ENCODE measurements around the gene SLC10A6.

Gene SLC10A6

DNA sequence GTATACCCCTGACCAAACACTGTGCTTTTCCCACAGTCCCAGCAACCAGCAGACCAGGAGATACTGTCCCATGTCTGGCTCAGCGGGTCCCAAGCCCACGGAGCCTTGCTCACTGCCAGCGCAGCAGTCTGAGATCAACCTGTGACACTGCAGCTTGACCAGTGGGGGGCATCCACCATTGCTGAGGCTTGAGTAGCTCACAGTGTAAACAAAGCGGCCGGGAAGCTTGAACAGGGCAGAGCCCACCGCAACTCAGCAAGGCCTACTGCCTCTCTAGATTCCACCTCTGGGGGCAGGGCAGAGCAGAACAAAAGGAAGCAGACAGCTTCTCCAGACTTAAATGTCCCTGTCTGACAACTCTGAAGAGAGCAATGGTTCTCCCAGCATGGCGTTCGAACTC is 58.1 kb downstream of the SLC10A6 start:
- H3K4me1 Mint-ChIP-seq (ENCODE audit: low read depth): no peaks in the 10 kb centered on the region
- H3K9me3 Mint-ChIP-seq: peaks cover 29% of the 10 kb centered on the region
- no peak overlapping the region for H3K27ac Mint-ChIP-seq
- no peaks in the 10 kb centered on the region for H3K27me3 Mint-ChIP-seq
- no peak overlapping the region for H3K4me3 Mint-ChIP-seq
- intact Hi-C loops (cut with micrococcal nuclease): no loop called here
- no peaks in the 10 kb centered on the region for H3K36me3 Mint-ChIP-seq (ENCODE audit: low read depth)

GRCh38 chr4:86788826-86789225 is 60.4 kb downstream of the SLC10A6 start:
- no peaks in the 10 kb centered on the region for H3K27me3 Mint-ChIP-seq
- intact Hi-C loops (cut with micrococcal nuclease): no loop called here
- no peaks in the 10 kb centered on the region for H3K36me3 Mint-ChIP-seq (ENCODE audit: low read depth)
- H3K9me3 Mint-ChIP-seq: peaks cover 17% of the 10 kb centered on the region
- H3K27ac Mint-ChIP-seq: no peak overlapping the region
- no peak overlapping the region for H3K4me3 Mint-ChIP-seq
- no peaks in the 10 kb centered on the region for H3K4me1 Mint-ChIP-seq (ENCODE audit: low read depth)

- no peak overlapping the region for H3K27ac Mint-ChIP-seq
- H3K4me3 Mint-ChIP-seq: no peak overlapping the region
- intact Hi-C loops (cut with micrococcal nuclease): no loop called here
- H3K4me1 Mint-ChIP-seq (ENCODE audit: low read depth): no peaks in the 10 kb centered on the region
- no peaks in the 10 kb centered on the region for H3K27me3 Mint-ChIP-seq
- H3K36me3 Mint-ChIP-seq (ENCODE audit: low read depth): no peaks in the 10 kb centered on the region
- H3K9me3 Mint-ChIP-seq: no peaks in the 10 kb centered on the region
Measured at GRCh38 chr4:86778175-86778574, 71.0 kb downstream of the SLC10A6 start.

DNA sequence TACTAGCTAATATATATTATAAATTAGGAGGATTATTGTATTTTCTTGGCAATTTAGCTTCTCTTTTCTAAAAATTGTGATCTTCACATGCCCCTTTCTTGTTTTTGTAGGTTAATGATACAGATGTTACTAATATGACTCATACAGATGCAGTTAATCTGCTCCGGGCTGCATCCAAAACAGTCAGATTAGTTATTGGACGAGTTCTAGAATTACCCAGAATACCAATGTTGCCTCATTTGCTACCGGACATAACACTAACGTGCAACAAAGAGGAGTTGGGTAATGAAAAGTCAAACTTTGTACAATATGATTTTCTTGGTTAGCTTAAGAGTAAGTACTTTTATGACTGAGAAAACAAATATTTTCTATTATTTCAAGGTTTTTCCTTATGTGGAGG is 74.1 kb downstream of the SLC10A6 start:
- no peaks in the 10 kb centered on the region for H3K27me3 Mint-ChIP-seq
- H3K4me1 Mint-ChIP-seq (ENCODE audit: low read depth): no peaks in the 10 kb centered on the region
- intact Hi-C loops (cut with micrococcal nuclease): no loop called here
- no peak overlapping the region for H3K4me3 Mint-ChIP-seq
- H3K27ac Mint-ChIP-seq: no peak overlapping the region
- no peaks in the 10 kb centered on the region for H3K36me3 Mint-ChIP-seq (ENCODE audit: low read depth)
- no peaks in the 10 kb centered on the region for H3K9me3 Mint-ChIP-seq

All from dendritic cell treated with granulocyte-macrophage colony-stimulating factor and Interleukin-4, amounts not matched to agents 40 ng/mL and 50 ng/mL, for 4 days (primary cell).